GM12865 (cell line): ENCODE measurements around the gene ZNF316.
A peak's percentile ranks its signal among the peaks of the same experiment; 100 is the strongest.

Experiments
- DNase-seq: peaks from one replicate; pipeline ENCODE4 v3.0.0; 2010; ENCODE audit warnings: low read depth
- H3K4me3 ChIP-seq: 2 replicates; pipeline ENCODE4 v1.5.1; 2011; ENCODE audit warnings: mild to moderate bottlenecking, low read depth, low read length, control low read depth
- TF ChIP-seq, protein P1 (sequence below): IDR thresholded peaks from 2 replicates; pipeline ENCODE4 v1.5.1; 2011; ENCODE audit warnings: low read length, control low read depth, low read depth, inconsistent platforms; ENCODE audit not compliant: insufficient read depth; ENCODE audit errors: missing control alignments

Gene ZNF316

DNA sequence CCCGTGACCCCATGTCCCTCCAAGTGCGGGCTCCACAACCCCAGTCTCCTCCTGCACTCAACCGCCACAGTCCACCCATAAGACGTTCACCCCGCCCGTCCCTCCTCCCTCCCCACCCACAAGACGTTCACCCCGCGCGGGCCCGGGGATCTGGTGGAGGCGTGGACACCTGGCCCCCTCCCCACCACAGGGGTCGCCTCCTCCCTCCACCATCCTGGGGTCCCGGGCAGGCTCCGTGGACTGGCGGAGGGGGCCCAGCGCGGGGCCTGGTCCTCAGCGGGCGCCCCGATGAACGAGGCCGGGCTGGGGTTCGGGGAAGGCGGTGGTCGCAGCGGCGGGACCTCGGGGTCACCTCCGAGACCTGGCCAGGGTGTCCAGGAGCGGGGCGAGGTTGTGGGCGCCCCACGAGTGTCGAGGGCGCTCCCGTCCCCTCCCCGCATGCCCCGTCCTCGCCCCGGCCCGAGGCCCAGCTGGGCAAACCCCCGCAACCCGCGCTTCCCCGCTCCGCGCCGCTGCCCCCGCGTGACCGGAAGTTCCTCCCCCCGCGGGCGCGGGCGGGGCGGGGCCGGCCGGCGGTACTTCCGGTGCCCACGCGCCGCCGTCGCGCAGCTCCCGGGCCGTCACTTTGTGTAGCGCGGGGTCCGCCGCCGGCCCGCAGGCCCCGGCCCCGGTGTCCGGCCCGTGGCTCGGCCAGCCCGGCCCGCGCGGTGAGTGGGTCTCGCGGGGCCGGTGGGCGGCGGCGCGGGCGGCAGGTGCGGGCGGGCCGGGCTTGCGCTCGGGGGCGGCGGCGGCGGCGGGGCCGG, at the start of gene ZNF316:
TSS of gene ZNF316 (plus strand) at position 578 of the 803 bp plus-strand sequence. CDS start 5,092 bp downstream, outside the sequence.
- peak within 1 kb of the TSS; percentile 59 for H3K4me3 ChIP-seq
- DNase-seq: peak; percentile 80
- TF ChIP-seq, protein P1, sequence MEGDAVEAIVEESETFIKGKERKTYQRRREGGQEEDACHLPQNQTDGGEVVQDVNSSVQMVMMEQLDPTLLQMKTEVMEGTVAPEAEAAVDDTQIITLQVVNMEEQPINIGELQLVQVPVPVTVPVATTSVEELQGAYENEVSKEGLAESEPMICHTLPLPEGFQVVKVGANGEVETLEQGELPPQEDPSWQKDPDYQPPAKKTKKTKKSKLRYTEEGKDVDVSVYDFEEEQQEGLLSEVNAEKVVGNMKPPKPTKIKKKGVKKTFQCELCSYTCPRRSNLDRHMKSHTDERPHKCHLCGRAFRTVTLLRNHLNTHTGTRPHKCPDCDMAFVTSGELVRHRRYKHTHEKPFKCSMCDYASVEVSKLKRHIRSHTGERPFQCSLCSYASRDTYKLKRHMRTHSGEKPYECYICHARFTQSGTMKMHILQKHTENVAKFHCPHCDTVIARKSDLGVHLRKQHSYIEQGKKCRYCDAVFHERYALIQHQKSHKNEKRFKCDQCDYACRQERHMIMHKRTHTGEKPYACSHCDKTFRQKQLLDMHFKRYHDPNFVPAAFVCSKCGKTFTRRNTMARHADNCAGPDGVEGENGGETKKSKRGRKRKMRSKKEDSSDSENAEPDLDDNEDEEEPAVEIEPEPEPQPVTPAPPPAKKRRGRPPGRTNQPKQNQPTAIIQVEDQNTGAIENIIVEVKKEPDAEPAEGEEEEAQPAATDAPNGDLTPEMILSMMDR: no peak

DNA sequence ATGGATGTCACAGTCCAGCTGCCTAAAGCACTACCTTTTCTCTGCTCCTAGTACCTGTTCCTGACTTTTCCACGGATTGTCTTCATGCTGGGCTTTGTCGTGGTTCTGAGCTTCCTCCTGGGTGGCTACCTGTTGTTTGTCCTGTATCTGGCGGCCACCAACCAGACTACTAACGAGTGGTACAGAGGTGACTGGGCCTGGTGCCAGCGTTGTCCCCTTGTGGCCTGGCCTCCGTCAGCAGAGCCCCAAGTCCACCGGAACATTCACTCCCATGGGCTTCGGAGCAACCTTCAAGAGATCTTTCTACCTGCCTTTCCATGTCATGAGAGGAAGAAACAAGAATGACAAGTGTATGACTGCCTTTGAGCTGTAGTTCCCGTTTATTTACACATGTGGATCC, 48.6 kb upstream of the ZNF316 start:
- DNase-seq: no peak
- H3K4me3 ChIP-seq: no peak overlapping the region
- TF ChIP-seq, protein P1: no peak

DNA sequence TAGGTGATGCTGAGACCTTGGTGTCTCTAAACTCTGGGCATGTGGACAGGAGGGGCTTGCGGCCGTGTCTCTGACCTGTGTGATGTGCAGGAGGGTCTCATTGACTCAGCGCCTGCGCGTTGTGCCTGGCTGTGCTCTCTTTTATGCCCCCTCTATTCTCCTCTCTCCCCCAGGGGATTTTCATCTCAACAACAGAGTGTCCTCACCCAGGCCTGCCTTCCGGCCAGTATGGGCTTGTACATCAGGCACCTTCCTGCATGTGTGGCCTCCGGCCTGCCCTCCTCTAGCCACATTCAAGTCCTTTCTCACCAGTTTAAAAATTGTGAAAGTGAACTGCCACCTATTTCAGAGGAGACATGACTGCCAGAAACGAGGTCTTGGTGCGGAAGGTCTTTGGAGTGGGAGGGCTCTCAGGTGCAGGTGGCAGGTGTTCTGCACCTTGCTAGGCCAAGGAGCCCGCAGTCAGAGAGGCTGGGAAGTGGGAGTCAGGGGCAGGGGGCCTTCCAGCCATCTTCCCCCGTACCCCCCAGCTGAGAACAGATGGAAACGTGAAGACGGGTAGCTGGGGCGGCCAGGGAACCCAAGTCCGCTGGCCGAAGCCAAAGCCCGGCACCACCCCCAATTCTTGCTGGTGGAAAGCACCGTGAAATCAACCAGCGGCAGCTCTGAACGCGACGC, 47.8 kb upstream of the ZNF316 start:
- peak overlapping the region; percentile 7 for H3K4me3 ChIP-seq
- no peak for DNase-seq
- TF ChIP-seq, protein P1: no peak

DNA sequence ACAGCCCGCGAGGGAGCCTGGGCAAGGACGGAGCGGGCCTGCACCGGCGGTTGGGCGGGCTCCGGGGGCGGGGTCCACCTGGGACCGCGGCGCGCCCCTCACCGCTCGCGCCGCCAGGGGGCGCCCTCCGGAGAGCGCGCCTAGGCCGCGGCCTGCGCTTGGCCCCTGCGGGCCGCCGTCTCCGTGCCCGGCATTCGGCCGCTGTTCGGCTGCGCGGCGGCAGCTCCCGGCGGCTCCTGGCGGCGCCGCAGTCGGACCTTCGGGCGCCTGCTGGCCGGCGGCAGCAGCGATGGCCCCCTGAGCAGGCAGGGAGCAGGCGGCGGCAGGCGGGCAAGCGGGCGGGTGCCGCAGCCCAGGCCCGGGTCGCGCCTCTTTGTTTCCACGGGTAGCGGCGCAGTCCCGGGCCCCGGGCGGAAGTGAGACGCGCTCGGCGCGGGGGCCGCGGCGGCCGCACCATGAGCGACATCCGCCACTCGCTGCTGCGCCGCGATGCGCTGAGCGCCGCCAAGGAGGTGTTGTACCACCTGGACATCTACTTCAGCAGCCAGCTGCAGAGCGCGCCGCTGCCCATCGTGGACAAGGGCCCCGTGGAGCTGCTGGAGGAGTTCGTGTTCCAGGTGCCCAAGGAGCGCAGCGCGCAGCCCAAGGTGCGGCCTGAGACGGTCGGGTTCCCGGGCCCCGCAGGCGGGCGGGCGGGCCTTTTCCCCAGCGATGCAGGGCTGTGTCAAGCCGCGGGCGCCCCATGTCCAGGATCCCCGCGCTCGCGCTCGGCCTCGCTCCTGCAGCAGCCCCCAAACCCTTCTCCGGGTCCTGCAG, 47.1 kb upstream of the ZNF316 start, which contains the start of gene INTS15:
TSS of gene INTS15 (plus strand) at position 193 of the 816 bp plus-strand sequence. CDS start at position 456, 263 bp downstream.
- TF ChIP-seq, protein P1: peak; percentile 70
- DNase-seq: peak; percentile 90
- peak within 1 kb of the TSS; percentile 94 for H3K4me3 ChIP-seq

DNA sequence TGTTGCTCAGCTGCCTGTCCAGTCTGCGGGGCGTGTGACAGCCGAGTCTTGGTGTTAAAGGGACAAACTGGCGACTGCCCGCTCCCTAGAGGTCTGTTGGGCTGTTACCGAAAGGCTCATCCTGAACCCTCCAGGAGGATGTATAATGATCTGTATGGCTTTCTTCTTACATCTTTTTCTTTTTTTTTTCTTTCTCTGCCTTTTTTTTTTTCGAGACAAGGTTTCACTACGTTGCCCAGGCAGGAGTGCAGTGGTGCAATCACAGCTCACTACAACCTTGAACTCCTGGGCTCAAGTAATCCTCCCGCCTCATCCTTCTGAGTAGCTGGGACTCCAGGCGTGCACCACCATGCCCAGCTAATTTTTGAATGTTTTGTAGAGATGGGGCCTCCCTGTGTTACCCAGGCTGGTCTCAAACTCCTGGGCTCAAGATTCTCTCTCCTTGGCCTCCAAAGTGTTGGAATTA, 46.4 kb upstream of the ZNF316 start:
- H3K4me3 ChIP-seq: peak overlapping the region; percentile 94
- TF ChIP-seq, protein P1: no peak
- no peak for DNase-seq

DNA sequence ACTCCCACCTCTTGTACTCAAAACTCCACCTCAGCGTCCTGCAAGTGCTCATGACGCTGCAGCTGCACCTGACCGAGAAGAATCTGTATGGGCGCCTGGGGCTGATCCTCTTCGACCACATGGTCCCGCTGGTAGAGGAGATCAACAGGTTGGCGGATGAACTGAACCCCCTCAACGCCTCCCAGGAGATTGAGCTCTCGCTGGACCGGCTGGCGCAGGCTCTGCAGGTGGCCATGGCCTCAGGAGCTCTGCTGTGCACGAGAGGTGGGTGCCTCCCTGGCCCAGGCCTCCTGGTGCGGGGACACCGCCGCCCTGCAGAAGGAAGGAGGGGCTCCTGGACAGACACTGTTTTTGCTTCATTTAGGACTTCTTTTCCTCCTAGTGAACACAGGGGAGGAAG, 37.0 kb upstream of the ZNF316 start:
- TF ChIP-seq, protein P1: no peak
- no peak overlapping the region for H3K4me3 ChIP-seq
- no peak for DNase-seq
